AG10803 (cell line): Measurements from ENCODE around the gene CHST13.

ENCODE experiments used
- DNase-seq: peaks from one replicate; pipeline ENCODE4 v3.0.0; 2010; ENCODE audit warnings: low read depth
- H3K4me3 ChIP-seq: 2 replicates; pipeline ENCODE4 v1.5.1; 2011; ENCODE audit warnings: mild to moderate bottlenecking, low read length, control low read depth
- CTCF ChIP-seq: conservative IDR thresholded peaks from 2 replicates; pipeline ENCODE4 v1.5.1; 2011; ENCODE audit warnings: mild to moderate bottlenecking, low read length, control low read depth, inconsistent platforms

CHST13 gene

GRCh38 chr3:126496894-126497850 lies 26.8 kb upstream of the CHST13 start:
- DNase-seq = no peak
- no peak overlapping the region for H3K4me3 ChIP-seq
- no peak for TF ChIP-seq CTCF

- no peak for DNase-seq
- H3K4me3 ChIP-seq = no peak overlapping the region
Observed at GRCh38 chr3:126497956-126498355, 26.0 kb upstream of the CHST13 start.

GRCh38 chr3:126498461-126498860 lies 25.5 kb upstream of the CHST13 start:
- no peak for DNase-seq
- no peak for TF ChIP-seq CTCF
- H3K4me3 ChIP-seq = no peak overlapping the region

More at GRCh38 chr3:126497956-126498355, 26.0 kb upstream of the CHST13 start:
- TF ChIP-seq CTCF = no peak

- no peak for TF ChIP-seq CTCF
- no peak overlapping the region for H3K4me3 ChIP-seq
- no peak for DNase-seq
Observed at GRCh38 chr3:126498929-126499328, 25.0 kb upstream of the CHST13 start.

GRCh38 chr3:126499401-126499800 lies 24.6 kb upstream of the CHST13 start:
- DNase-seq = no peak
- TF ChIP-seq CTCF = no peak
- no peak overlapping the region for H3K4me3 ChIP-seq

- H3K4me3 ChIP-seq = no peak overlapping the region
- no peak for DNase-seq
- no peak for TF ChIP-seq CTCF
Observed at GRCh38 chr3:126500016-126500415, 23.9 kb upstream of the CHST13 start.

- no peak overlapping the region for H3K4me3 ChIP-seq
- DNase-seq = no peak
- TF ChIP-seq CTCF = no peak
Observed at GRCh38 chr3:126501054-126501453, 22.9 kb upstream of the CHST13 start.
